SK-N-SH (cell line): ENCODE data around the gene PROM1. TPM values are rescaled to one million over a fixed set of nuclear protein-coding genes. Genes with fewer than 3 reads are reported as not detected.
A peak's percentile ranks its signal among the peaks of the same experiment; 100 is the strongest.

Experiments
- CTCF ChIA-PET: fragments of 300-600, 350-600 bp; formaldehyde crosslinking; extraction: SDS; loops from one replicate; lab custom pipeline; 2021; lab: Yijun Ruan, JAX
- POLR2A ChIA-PET: fragments of 350-600 bp; sonication (Branson Sonifier 250); formaldehyde crosslinking; extraction: SDS; loops from one replicate; lab custom pipeline; 2020; ENCODE audit warnings: antibody characterized with exemption, inconsistent platforms; lab: Yijun Ruan, JAX
- DNase-seq: peaks from one replicate; pipeline ENCODE4 v3.0.0; 2012
- H2AFZ ChIP-seq: fragments of 200-600 bp; sonication (generic); 2 replicates; pipeline ENCODE4 v1.8.1; 2016; ENCODE audit warnings: antibody characterized with exemption, mild to moderate bottlenecking, low read depth
- H3F3A ChIP-seq: fragments of 200-600 bp; sonication (generic); replicated peaks from 2 replicates; pipeline ENCODE3; 2016; ENCODE audit warnings: antibody characterized with exemption, mild to moderate bottlenecking; ENCODE audit not compliant: insufficient read depth
- H3K27ac ChIP-seq, 2 experiments: fragments of 200-500 bp in 1 of 2; fragments of 200-600 bp in 1 of 2; sonication (Bioruptor generic) in 1 of 2; sonication (generic), shearing (Covaris generic) in 1 of 2; 2 replicates each; pipeline versions ENCODE4 v1.5.1 to v1.6.1; 2014 to 2016; ENCODE audit warnings: low read depth in 2 of 2, inconsistent platforms in 1 of 2, low read length in 1 of 2, mild to moderate bottlenecking in 1 of 2, mixed read lengths in 1 of 2
- H3K27me3 ChIP-seq: fragments of 200-600 bp; sonication (generic), shearing (Covaris generic); 2 replicates; pipeline ENCODE4 v1.6.1; 2016; ENCODE audit warnings: mixed run types; ENCODE audit not compliant: insufficient read depth
- H3K36me3 ChIP-seq, 2 experiments: fragments of 200-500 bp in 1 of 2; fragments of 200-600 bp in 1 of 2; sonication (Bioruptor generic) in 1 of 2; sonication (generic) in 1 of 2; replicated peaks in 1 of 2; 2 replicates each; pipeline versions ENCODE3 to v1.5.1; 2014 to 2016; ENCODE audit warnings: low read length in 1 of 2, mild to moderate bottlenecking in 1 of 2; ENCODE audit not compliant: insufficient read depth in 2 of 2, control insufficient read depth in 1 of 2
- H3K4me1 ChIP-seq, 2 experiments: fragments of 200-500 bp in 1 of 2; fragments of 200-600 bp in 1 of 2; sonication (Bioruptor generic) in 1 of 2; sonication (generic), shearing (Covaris generic) in 1 of 2; 2 replicates each; pipeline versions ENCODE4 v1.5.1 to v1.6.1; 2014 to 2016; ENCODE audit warnings: low read depth in 1 of 2, low read length in 1 of 2, mixed run types in 1 of 2; ENCODE audit not compliant: insufficient read depth in 2 of 2, control insufficient read depth in 1 of 2
- H3K4me2 ChIP-seq: fragments of 200-600 bp; sonication (generic), shearing (Covaris generic); 2 replicates; pipeline ENCODE4 v1.6.1; 2017; ENCODE audit warnings: mixed run types
- H3K4me3 ChIP-seq, 2 experiments: fragments of 200-500 bp in 1 of 2; fragments of 200-600 bp in 1 of 2; sonication (Bioruptor generic) in 1 of 2; sonication (generic), shearing (Covaris generic) in 1 of 2; 2 replicates each; pipeline versions ENCODE4 v1.5.1 to v1.8.1; 2014 to 2016; ENCODE audit warnings: low read depth in 2 of 2, inconsistent platforms in 1 of 2, low read length in 1 of 2, mild to moderate bottlenecking in 1 of 2, mixed read lengths in 1 of 2, moderate library complexity in 1 of 2
- H3K79me2 ChIP-seq: fragments of 200-600 bp; sonication (generic); 2 replicates; pipeline ENCODE4 v1.8.1; 2017; ENCODE audit warnings: mild to moderate bottlenecking; ENCODE audit not compliant: insufficient read depth
- H3K9ac ChIP-seq: fragments of 200-600 bp; sonication (generic); 2 replicates; pipeline ENCODE4 v1.6.1; 2017; ENCODE audit warnings: mixed run types
- H3K9me2 ChIP-seq: fragments of 200-600 bp; sonication (generic); 2 replicates; pipeline ENCODE4 v1.6.1; 2017; ENCODE audit warnings: mixed run types
- H3K9me3 ChIP-seq: fragments of 200-600 bp; sonication (generic); 2 replicates; pipeline ENCODE4 v1.6.1; 2017; ENCODE audit warnings: mixed run types, mild to moderate bottlenecking, moderate library complexity
- H4K20me1 ChIP-seq: fragments of 200-600 bp; sonication (generic); 2 replicates; pipeline ENCODE4 v1.6.1; 2017; ENCODE audit warnings: mild to moderate bottlenecking, mixed run types; ENCODE audit not compliant: insufficient read depth
- CTCF ChIP-seq: fragments of 200-600 bp; sonication (generic); IDR thresholded peaks from 2 replicates; pipeline ENCODE4 v1.6.1; 2017; ENCODE audit warnings: antibody characterized with exemption, mild to moderate bottlenecking, moderate library complexity
- ELF1 ChIP-seq: IDR thresholded peaks from 2 replicates; pipeline ENCODE4 v1.4.0; 2012
- EP300 ChIP-seq, 2 experiments: IDR thresholded peaks; 2 replicates each; pipeline versions ENCODE4 v1.4.0 to v1.6.1; 2012; ENCODE audit warnings: borderline replicate concordance in 1 of 2, low read depth in 1 of 2, low read length in 1 of 2
- EZH2phosphoT487 ChIP-seq: fragments of 200-600 bp; sonication (generic); IDR thresholded peaks from 2 replicates; pipeline ENCODE4 v1.6.1; 2017; ENCODE audit warnings: low read depth, mixed run types, mild to moderate bottlenecking, antibody characterized with exemption, moderate library complexity, borderline replicate concordance
- FOSL2 ChIP-seq: IDR thresholded peaks from 2 replicates; pipeline ENCODE4 v1.4.0; 2012; ENCODE audit warnings: low read depth, mild to moderate bottlenecking, moderate library complexity, borderline replicate concordance
- GABPA ChIP-seq: IDR thresholded peaks from 2 replicates; pipeline ENCODE4 v1.4.0; 2012; ENCODE audit warnings: low read depth, mild to moderate bottlenecking
- GATA2 ChIP-seq: sonication (generic); formaldehyde crosslinking; IDR thresholded peaks from 2 replicates; pipeline ENCODE4 v1.5.0; 2020; ENCODE audit warnings: mild to moderate bottlenecking, missing genetic modification reagents
- IRF3 ChIP-seq: fragments of 150-350 bp; IDR thresholded peaks from 2 replicates; pipeline ENCODE4 v1.6.1; 2016; ENCODE audit warnings: mild to moderate bottlenecking, low read depth, low read length
- JUND ChIP-seq: IDR thresholded peaks from 2 replicates; pipeline ENCODE4 v1.4.0; 2012
- MAX ChIP-seq: IDR thresholded peaks from 2 replicates; pipeline ENCODE4 v1.4.0; 2012; ENCODE audit warnings: low read depth
- MEF2A ChIP-seq: IDR thresholded peaks from 2 replicates; pipeline ENCODE4 v1.4.0; 2012; ENCODE audit warnings: low read depth, borderline replicate concordance
- MXI1 ChIP-seq: IDR thresholded peaks from 2 replicates; pipeline ENCODE4 v1.6.1; 2012; ENCODE audit warnings: mild to moderate bottlenecking, low read depth, low read length, improper control_type of control experiment
- NFIC ChIP-seq: IDR thresholded peaks from 2 replicates; pipeline ENCODE4 v1.4.0; 2012; ENCODE audit warnings: borderline replicate concordance
- NRF1 ChIP-seq: IDR thresholded peaks from 2 replicates; pipeline ENCODE4 v1.6.1; 2012; ENCODE audit warnings: low read depth, mild to moderate bottlenecking, low read length
- PBX3 ChIP-seq: IDR thresholded peaks from 2 replicates; pipeline ENCODE4; 2012
- POLR2AphosphoS5 ChIP-seq: IDR thresholded peaks from 2 replicates; pipeline ENCODE4 v1.6.1; 2012; ENCODE audit warnings: low read depth, low read length
- RAD21 ChIP-seq: IDR thresholded peaks from 2 replicates; pipeline ENCODE4 v1.6.1; 2012; ENCODE audit warnings: mild to moderate bottlenecking, low read length
- RCOR1 ChIP-seq: fragments of 150-350 bp; IDR thresholded peaks from 2 replicates; pipeline ENCODE4 v1.6.1; 2017; ENCODE audit warnings: antibody characterized with exemption, low read length
- RXRA ChIP-seq: IDR thresholded peaks from 2 replicates; pipeline ENCODE4 v1.4.0; 2012; ENCODE audit warnings: low read depth, mild to moderate bottlenecking, borderline replicate concordance
- SIN3A ChIP-seq: IDR thresholded peaks from 2 replicates; pipeline ENCODE4 v1.6.1; 2012; ENCODE audit warnings: low read depth, mild to moderate bottlenecking, low read length, moderate library complexity, borderline replicate concordance
- SMC3 ChIP-seq: IDR thresholded peaks from 2 replicates; pipeline ENCODE4 v1.6.1; 2012; ENCODE audit warnings: low read depth, low read length, improper control_type of control experiment
- TAF1 ChIP-seq: IDR thresholded peaks from 2 replicates; pipeline ENCODE4 v1.6.1; 2012; ENCODE audit warnings: low read depth, mild to moderate bottlenecking, low read length, moderate library complexity, borderline replicate concordance
- TCF12 ChIP-seq: IDR thresholded peaks from 2 replicates; pipeline ENCODE4 v1.4.0; 2012
- TEAD4 ChIP-seq: IDR thresholded peaks from 2 replicates; pipeline ENCODE4 v1.4.0; 2012; ENCODE audit warnings: mild to moderate bottlenecking, borderline replicate concordance; ENCODE audit not compliant: insufficient read depth
- USF2 ChIP-seq: fragments of 150-350 bp; IDR thresholded peaks from 2 replicates; pipeline ENCODE4 v1.6.1; 2017; ENCODE audit warnings: antibody characterized with exemption, low read length, low read depth, borderline replicate concordance
- ZBTB33 ChIP-seq: IDR thresholded peaks from 2 replicates; pipeline ENCODE4 v1.4.0; 2012; ENCODE audit warnings: low read depth, borderline replicate concordance
- WGBS: methylation state at CpG from one replicate; pipeline ENCODE4 v1.1.6; 2017; ENCODE audit warnings: low lambda C conversion rate; 5-methylcytosine and 5-hydroxymethylcytosine counted together
- polyA plus RNA-seq, 3 experiments: library from polyadenylated mRNA; depleted of rRNA; stranded (reverse); fragments of >200 nt; gene quantifications; 2 replicates each; pipeline ENCODE4 v1.2.3, GENCODE V29; 2012

PROM1 gene
- polyA plus RNA-seq, 1 of the 3 experiments (the other 2 are of a cell fraction), result not detected

GRCh38 chr4:16001484-16001858 lies 82.4 kb downstream of the PROM1 start:
- Histone ChIP-seq H3K27me3 (0 out of 2 replicates have a peak, but pooled peaks cover 6% of the 10 kb centered on the region), H3K9ac (no peak overlapping the region), H3K36me3 (no peaks in the 10 kb centered on the region), H3K9me2 (no peaks in the 10 kb centered on the region), H4K20me1 (no peaks in the 10 kb centered on the region), H3K4me1 (peaks cover 0 to 12% of the 10 kb centered on the region in 2 experiments; a peak in 1 of 4 replicates), H3K9me3 (no peaks in the 10 kb centered on the region), H3K4me3 (no peak overlapping the region; a peak in 1 of 4 replicates), H3F3A (no peaks in the 10 kb centered on the region), H3K4me2 (no peak overlapping the region), H2AFZ (0 out of 2 replicates have a peak overlapping the region, but pooled peaks have one; percentile 66), H3K79me2 (no peaks in the 10 kb centered on the region), H3K27ac (no peak overlapping the region)
- peak; percentile 76 for DNase-seq
- ChIA-PET CTCF (interaction anchor here (0.5 to 6.3 kb wide), 49 partner anchors 9 to 522 kb away, joined by 3 to 69 read pairs (median 4); partner anchors contain the start of gene FGFBP2), POLR2A (no interaction called here)
- WGBS, result 0% methylated on average over 4 of the region's 4 CpGs
- TF ChIP-seq ZBTB33 (no peak), FOSL2 (no peak), SMC3 (peak; percentile 92), POLR2AphosphoS5 (no peak), GABPA (no peak), PBX3 (no peak), JUND (no peak), SIN3A (no peak), EP300 (IDR thresholded peaks at IDR 0.05; ENCODE audit: borderline replicate concordance in 1 of 2, low read depth in 1 of 2, low read length in 1 of 2) (no peak; a peak in 1 of 4 replicates), MXI1 (0 out of 2 replicates have a peak, but pooled peaks have one; percentile 55), USF2 (no peak), NFIC (no peak), EZH2phosphoT487 (no peak), GATA2 (CRISPR knock-in tag) (no peak), MAX (no peak), RXRA (no peak), RAD21 (peak; percentile 94), IRF3 (no peak), NRF1 (no peak), ELF1 (no peak), TAF1 (no peak), TEAD4 (no peak), MEF2A (no peak), CTCF (peak; percentile 88), RCOR1 (peak; percentile 40; the same call in 1 of the 2 replicates), TCF12 (no peak)
